HUES64 (cell line): ENCODE data around the gene OR8B8. TPM values are rescaled to one million over a fixed set of nuclear protein-coding genes. Genes with fewer than 3 reads are reported as not detected.
A peak's percentile ranks its signal among the peaks of the same experiment; 100 is the strongest.

Experiments used
- H3K27ac ChIP-seq: 2 replicates; pipeline ENCODE4 v1.7.0; 2013; ENCODE audit warnings: low read depth, low read length, inconsistent platforms
- H3K27me3 ChIP-seq: 2 replicates; pipeline ENCODE4 v1.6.1; 2013; ENCODE audit warnings: mild to moderate bottlenecking, low read length; ENCODE audit not compliant: insufficient read depth
- H3K36me3 ChIP-seq: 2 replicates; pipeline ENCODE4 v1.6.1; 2013; ENCODE audit warnings: mild to moderate bottlenecking, low read length; ENCODE audit not compliant: insufficient read depth
- H3K4me1 ChIP-seq: 2 replicates; pipeline ENCODE4 v1.6.1; 2013; ENCODE audit warnings: mild to moderate bottlenecking, low read length, moderate library complexity; ENCODE audit not compliant: insufficient read depth
- H3K4me3 ChIP-seq: 2 replicates; pipeline ENCODE4 v1.5.1; 2013; ENCODE audit warnings: mild to moderate bottlenecking, low read length, moderate library complexity
- H3K9ac ChIP-seq: 2 replicates; pipeline ENCODE4 v1.6.1; 2013; ENCODE audit warnings: mild to moderate bottlenecking, low read depth, low read length
- H3K9me3 ChIP-seq: 2 replicates; pipeline ENCODE4 v1.6.1; 2013; ENCODE audit warnings: low read depth, low read length; ENCODE audit not compliant: insufficient read depth
- WGBS: fragments of 150-250, 120-280 bp; methylation state at CpG from one replicate; pipeline ENCODE4 v1.1.7; 2013; ENCODE audit warnings: missing lambda C conversion rate; 5-methylcytosine and 5-hydroxymethylcytosine counted together
- polyA plus RNA-seq, 2 experiments: library from polyadenylated mRNA; stranded (reverse); fragments of 50-300 nt; gene quantifications; one replicate each; pipeline ENCODE4 v1.2.3, GENCODE V29; 2013

OR8B8 gene, protein sequence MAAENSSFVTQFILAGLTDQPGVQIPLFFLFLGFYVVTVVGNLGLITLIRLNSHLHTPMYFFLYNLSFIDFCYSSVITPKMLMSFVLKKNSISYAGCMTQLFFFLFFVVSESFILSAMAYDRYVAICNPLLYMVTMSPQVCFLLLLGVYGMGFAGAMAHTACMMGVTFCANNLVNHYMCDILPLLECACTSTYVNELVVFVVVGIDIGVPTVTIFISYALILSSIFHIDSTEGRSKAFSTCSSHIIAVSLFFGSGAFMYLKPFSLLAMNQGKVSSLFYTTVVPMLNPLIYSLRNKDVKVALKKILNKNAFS
- not detected for polyA plus RNA-seq (2013, experiment 1 of 2)
- not detected for polyA plus RNA-seq (2013, experiment 2 of 2)

- Histone ChIP-seq H3K27me3 (no peaks in the 10 kb centered on the region), H3K9me3 (no peaks in the 10 kb centered on the region), H3K36me3 (no peaks in the 10 kb centered on the region), H3K4me1 (no peaks in the 10 kb centered on the region), H3K27ac (no peak within 1 kb of the TSS), H3K4me3 (no peak within 1 kb of the TSS), H3K9ac (no peak within 1 kb of the TSS)
- 95% methylated on average over 1 of the region's 1 CpG for WGBS
Observed at GRCh38 chr11:124445646-124446150, at the start of gene OR8B8. OR8B8 (minus strand) TSS chr11:124445696; CDS start chr11:124441085, 4,611 bp downstream.

DNA sequence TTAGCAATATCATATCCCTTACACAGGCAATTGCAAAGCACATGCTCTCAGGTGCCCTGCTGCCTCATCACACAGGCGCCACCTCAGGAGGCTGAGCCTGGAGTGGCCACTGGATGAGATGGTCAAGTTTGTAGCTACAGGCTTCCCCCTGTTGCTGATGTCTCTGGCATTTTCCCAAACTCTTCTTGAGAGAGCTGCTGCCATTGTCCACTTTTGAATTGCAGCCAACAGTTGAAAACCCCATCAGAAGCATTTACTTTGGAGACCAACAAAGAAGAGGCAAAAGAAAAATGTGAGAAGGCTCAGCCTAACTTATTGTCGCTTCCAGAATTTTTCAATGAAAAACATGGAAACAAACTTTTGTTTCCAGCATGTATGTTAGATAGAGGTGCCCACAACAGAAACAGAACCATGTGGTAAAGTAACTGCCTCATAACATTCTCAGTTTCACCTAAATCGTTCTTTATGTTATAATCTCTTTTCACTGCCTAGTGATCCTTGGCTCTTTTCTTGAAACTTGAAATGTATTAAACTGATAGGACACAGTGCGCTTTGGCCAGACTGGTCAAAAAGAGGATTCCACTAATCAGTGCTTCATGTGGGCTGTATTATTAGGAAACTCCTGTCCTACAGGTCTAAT, 47.6 kb upstream of the OR8B8 start:
- Histone ChIP-seq H3K36me3 (no peaks in the 10 kb centered on the region), H3K4me3 (no peak overlapping the region), H3K27me3 (no peaks in the 10 kb centered on the region), H3K27ac (no peak overlapping the region), H3K4me1 (no peaks in the 10 kb centered on the region), H3K9me3 (no peaks in the 10 kb centered on the region), H3K9ac (no peak overlapping the region)
- WGBS: 92% methylated on average over 4 of the region's 4 CpGs

- Histone ChIP-seq H3K9me3 (no peaks in the 10 kb centered on the region), H3K4me3 (no peak overlapping the region), H3K27ac (no peak overlapping the region), H3K4me1 (peaks cover 23% of the 10 kb centered on the region), H3K27me3 (no peaks in the 10 kb centered on the region), H3K36me3 (no peaks in the 10 kb centered on the region), H3K9ac (no peak overlapping the region)
- 90% methylated on average over 4 of the region's 4 CpGs for WGBS
Observed at GRCh38 chr11:124483422-124483821, 37.9 kb upstream of the OR8B8 start.

- Histone ChIP-seq H3K4me3 (no peak overlapping the region), H3K9me3 (no peaks in the 10 kb centered on the region), H3K27me3 (no peaks in the 10 kb centered on the region), H3K36me3 (no peaks in the 10 kb centered on the region), H3K9ac (no peak overlapping the region), H3K27ac (no peak overlapping the region), H3K4me1 (peaks cover 23% of the 10 kb centered on the region)
- 90% methylated on average over 9 of the region's 9 CpGs for WGBS
Observed at GRCh38 chr11:124482362-124483147, 37.1 kb upstream of the OR8B8 start.

- Histone ChIP-seq H3K4me1 (peaks cover 23% of the 10 kb centered on the region), H3K9me3 (no peaks in the 10 kb centered on the region), H3K4me3 (peak overlapping the region; percentile 30), H3K9ac (peak overlapping the region; percentile 13; the same call in 1 of the 2 replicates), H3K36me3 (no peaks in the 10 kb centered on the region), H3K27ac (0 out of 2 replicates have a peak overlapping the region, but pooled peaks have one; percentile 11), H3K27me3 (no peaks in the 10 kb centered on the region)
- WGBS: 32% methylated on average over 20 of the region's 20 CpGs
Observed at GRCh38 chr11:124481365-124482323, 36.1 kb upstream of the OR8B8 start.

GRCh38 chr11:124479561-124479960, 34.1 kb upstream of the OR8B8 start:
- Histone ChIP-seq H3K9ac (no peak overlapping the region), H3K4me1 (peaks cover 26% of the 10 kb centered on the region), H3K36me3 (no peaks in the 10 kb centered on the region), H3K9me3 (no peaks in the 10 kb centered on the region), H3K4me3 (no peak overlapping the region), H3K27ac (no peak overlapping the region), H3K27me3 (no peaks in the 10 kb centered on the region)
- 87% methylated on average over 3 of the region's 3 CpGs for whole genome bisulfite sequencing

GRCh38 chr11:124475265-124475664, 29.8 kb upstream of the OR8B8 start:
- no peak overlapping the region for H3K9ac ChIP-seq
- H3K27me3 ChIP-seq: no peaks in the 10 kb centered on the region
- no peak overlapping the region for H3K27ac ChIP-seq
- peaks cover 4% of the 10 kb centered on the region; the same call in 1 of the 2 replicates for H3K4me1 ChIP-seq
- H3K36me3 ChIP-seq: no peaks in the 10 kb centered on the region
- no peak overlapping the region for H3K4me3 ChIP-seq
- WGBS: 94% methylated on average over 1 of the region's 2 CpGs
- no peaks in the 10 kb centered on the region for H3K9me3 ChIP-seq

DNA sequence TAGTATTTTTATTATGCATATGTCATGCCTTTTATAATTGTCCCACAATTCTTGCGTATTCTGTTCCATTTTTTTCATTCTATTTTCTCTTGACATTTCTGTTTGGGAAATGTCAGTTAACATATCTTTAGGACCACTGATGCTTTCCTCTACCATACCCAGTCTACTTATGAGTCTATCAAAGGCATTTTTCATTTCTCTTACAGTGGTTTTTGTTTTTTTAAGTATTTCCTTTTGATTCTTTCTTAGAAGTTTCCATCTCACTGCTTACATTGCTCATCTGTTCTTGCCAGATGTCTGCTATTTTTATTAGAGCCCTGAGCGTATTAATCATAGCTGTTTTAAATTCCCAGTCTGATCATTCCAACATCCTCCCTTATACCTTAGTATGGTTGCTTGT, 29.3 kb upstream of the OR8B8 start:
- no peak overlapping the region for H3K4me3 ChIP-seq
- H3K36me3 ChIP-seq: no peaks in the 10 kb centered on the region
- H3K27ac ChIP-seq: no peak overlapping the region
- no peaks in the 10 kb centered on the region for H3K27me3 ChIP-seq
- H3K9me3 ChIP-seq: no peaks in the 10 kb centered on the region
- no peak overlapping the region for H3K9ac ChIP-seq
- WGBS: 100% methylated on average over 2 of the region's 2 CpGs
- H3K4me1 ChIP-seq: peaks cover 4% of the 10 kb centered on the region; the same call in 1 of the 2 replicates

- Histone ChIP-seq H3K4me1 (peaks cover 4% of the 10 kb centered on the region; the same call in 1 of the 2 replicates), H3K27me3 (no peaks in the 10 kb centered on the region)
Observed at GRCh38 chr11:124474079-124474478, 28.6 kb upstream of the OR8B8 start.

DNA sequence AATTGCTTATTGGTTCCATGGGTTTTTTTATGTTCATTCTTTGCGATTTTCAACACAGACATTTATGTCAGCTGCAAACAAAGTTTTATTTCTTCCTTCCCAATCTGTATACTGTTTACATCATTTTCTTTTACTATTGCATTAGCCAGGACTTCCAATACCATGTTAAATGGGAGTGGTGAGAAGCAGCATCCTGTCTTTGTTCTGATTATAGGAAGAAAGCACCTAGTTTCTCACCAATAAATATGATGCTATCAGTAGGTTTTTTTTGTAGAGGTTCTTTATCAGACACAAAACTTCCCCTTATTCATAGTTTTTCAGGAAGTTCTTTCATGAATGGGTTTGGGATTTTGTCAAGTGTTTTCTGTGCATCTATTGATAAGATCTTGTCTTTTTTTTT, 28.0 kb upstream of the OR8B8 start:
- H3K4me1 ChIP-seq: peaks cover 4% of the 10 kb centered on the region; the same call in 1 of the 2 replicates
- WGBS: 100% methylated on average over 1 of the region's 1 CpG
- H3K36me3 ChIP-seq: no peaks in the 10 kb centered on the region
- no peak overlapping the region for H3K4me3 ChIP-seq
- H3K9ac ChIP-seq: no peak overlapping the region
- no peaks in the 10 kb centered on the region for H3K27me3 ChIP-seq
- H3K27ac ChIP-seq: no peak overlapping the region
- H3K9me3 ChIP-seq: no peaks in the 10 kb centered on the region

More at GRCh38 chr11:124474079-124474478, 28.6 kb upstream of the OR8B8 start:
- no peak overlapping the region for H3K4me3 ChIP-seq
- no peak overlapping the region for H3K9ac ChIP-seq
- H3K27ac ChIP-seq: no peak overlapping the region
- WGBS: no CpG with 5 or more reads among the region's 1 CpG
- no peaks in the 10 kb centered on the region for H3K9me3 ChIP-seq
- H3K36me3 ChIP-seq: no peaks in the 10 kb centered on the region
